ENCODE measurements around the gene PPP1R14C.
A peak's percentile ranks its signal among the peaks of the same experiment; 100 is the strongest.

PPP1R14C gene

DNA sequence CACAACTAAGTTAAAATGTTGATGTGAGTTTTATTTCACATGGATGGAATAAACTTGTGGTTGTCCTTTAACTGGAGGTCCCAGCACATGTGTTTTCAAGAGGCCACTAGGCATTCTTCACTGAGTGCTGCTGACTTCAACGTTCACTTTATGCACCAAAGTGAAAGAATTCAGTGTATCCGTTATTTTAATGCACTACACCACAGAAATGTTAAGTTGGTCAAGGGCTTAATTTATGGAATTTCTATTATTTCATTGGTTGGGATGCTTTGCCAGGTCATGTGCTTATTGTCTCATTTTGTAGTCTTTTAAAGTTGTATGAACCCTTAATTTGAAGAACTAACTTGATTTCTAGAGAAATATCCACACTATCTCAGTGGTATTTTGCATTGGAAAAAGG is 106.4 kb downstream of the PPP1R14C start:
- Mint-ChIP-seq H3K27ac (no peak overlapping the region), H3K4me3 (no peak overlapping the region), H3K4me1 (peaks cover 15% of the 10 kb centered on the region), H3K9me3 (peaks cover 9% of the 10 kb centered on the region), H3K36me3 (no peaks in the 10 kb centered on the region)
- no peak for DNase-seq (ENCODE audit: low spot score in 2 of 2)
- no peak for ATAC-seq

DNA sequence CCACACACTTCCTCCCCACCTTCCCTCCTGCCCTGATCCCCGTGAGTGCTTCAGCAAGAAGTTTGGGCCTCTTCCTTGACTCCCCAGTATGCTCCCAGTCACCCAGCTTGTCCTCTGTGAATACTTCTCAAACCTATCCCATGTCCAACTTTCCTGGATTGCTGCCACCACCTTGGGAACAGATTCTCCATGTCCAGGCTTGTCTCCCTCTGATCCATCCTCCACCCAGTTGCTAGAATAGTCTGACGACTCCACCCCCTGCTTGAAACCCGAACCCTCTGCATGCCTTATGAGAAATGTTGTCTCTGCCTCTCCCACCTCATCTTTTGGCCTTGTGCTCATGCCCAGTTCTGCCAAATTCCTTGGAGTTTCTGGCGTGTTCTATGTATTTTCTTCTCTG is 108.0 kb downstream of the PPP1R14C start:
- H3K36me3 Mint-ChIP-seq: no peaks in the 10 kb centered on the region
- no peak overlapping the region for H3K4me3 Mint-ChIP-seq
- peaks cover 29% of the 10 kb centered on the region for H3K4me1 Mint-ChIP-seq
- H3K9me3 Mint-ChIP-seq: peaks cover 9% of the 10 kb centered on the region
- DNase-seq (ENCODE audit: low spot score in 2 of 2) (no peak), ATAC-seq (no peak)
- H3K27ac Mint-ChIP-seq: no peak overlapping the region

DNA sequence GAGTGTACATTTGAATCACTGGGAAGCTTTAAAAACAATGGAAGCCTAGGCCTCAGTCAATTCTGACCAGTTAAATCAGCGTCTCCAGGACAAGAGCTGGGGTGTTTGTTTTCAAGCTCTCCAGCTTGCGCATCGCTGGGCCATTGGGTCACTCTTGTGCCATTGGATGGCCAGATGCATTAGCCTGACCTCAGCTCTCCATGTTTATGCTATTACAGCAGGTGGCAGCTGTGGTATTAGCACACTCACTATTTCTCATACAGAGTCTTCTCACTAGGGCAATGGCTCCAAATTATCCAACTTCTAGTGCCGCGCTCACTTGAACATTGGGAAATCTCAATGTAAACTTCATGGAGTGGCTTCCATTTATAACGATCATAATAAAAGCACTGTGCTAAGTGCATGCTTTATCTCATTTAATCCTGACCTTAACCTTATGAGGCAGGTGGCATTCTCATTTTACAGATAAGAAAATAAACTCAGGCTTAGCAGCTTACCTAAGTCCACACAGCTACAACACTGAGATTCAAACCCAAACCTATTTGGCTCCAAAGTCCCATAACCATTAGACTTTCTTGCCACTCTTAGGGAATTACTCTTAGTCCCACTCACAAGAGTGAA is 108.8 kb downstream of the PPP1R14C start:
- Mint-ChIP-seq H3K36me3 (no peaks in the 10 kb centered on the region), H3K4me3 (no peak overlapping the region), H3K27ac (no peak overlapping the region), H3K4me1 (peaks cover 37% of the 10 kb centered on the region), H3K9me3 (peaks cover 9% of the 10 kb centered on the region)
- DNase-seq (ENCODE audit: low spot score in 2 of 2) (no peak), ATAC-seq (no peak)

DNA sequence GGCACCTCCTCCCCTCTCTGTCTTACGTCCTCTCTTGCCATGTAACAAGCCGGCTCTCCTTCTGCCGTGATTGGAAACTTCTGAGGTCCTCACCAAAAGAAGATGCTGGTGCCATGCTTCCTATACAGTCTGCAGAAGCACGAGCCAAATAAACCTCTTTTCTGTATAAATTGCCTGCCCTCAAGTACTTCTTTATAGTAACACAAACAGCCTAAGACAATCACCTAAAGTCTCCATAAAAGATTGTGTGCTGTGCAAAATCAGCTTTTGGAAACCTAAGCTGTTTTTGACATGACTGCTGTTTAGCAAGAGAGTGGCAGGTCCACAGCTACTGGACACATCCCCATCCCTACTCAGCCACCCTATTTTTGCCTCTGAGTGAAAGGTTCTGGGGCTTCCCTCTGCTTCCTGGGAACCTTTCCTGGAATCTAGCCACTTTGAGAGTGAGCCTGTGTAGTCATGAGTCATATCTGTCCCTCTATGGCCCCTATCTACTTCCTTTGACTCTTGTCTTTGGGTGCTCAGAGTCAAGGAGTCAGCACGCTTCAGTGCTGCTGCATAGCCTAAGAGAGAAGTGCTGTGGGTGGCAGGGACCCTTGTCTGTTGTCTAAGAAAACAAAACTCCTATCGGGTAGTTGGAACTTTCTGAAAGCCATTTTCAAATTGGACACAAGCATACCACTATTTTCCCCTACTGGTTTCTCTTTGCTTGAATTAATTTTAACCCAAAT is 110.0 kb downstream of the PPP1R14C start:
- peak; percentile 82 for ATAC-seq
- no peaks in the 10 kb centered on the region for H3K36me3 Mint-ChIP-seq
- no peak overlapping the region for H3K4me3 Mint-ChIP-seq
- H3K4me1 Mint-ChIP-seq: peaks cover 38% of the 10 kb centered on the region
- no peak overlapping the region for H3K27ac Mint-ChIP-seq
- DNase-seq (ENCODE audit: low spot score in 2 of 2): peak in 1 of 2 donors; percentile 57
- peaks cover 9% of the 10 kb centered on the region for H3K9me3 Mint-ChIP-seq

DNA sequence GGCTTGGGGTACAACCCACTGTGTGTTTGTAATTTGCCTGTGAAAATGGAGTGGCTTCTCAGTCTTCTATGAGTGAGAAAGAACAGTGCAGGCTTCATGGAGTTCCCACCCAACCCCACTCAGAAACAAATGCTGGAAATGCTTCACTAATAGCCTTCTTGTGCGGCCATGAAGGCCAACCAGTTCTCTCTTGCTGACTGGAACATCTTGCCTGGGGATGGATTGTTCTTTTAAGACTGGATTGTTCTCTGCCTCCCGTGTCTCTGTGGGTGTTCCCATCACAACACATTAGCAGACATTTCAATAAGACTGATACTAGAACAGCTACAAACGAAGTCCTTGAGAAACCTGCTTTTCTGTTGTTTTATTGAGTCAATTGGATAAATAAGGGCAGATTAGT is 110.6 kb downstream of the PPP1R14C start:
- Mint-ChIP-seq H3K4me3 (no peak overlapping the region), H3K36me3 (no peaks in the 10 kb centered on the region), H3K9me3 (peaks cover 4% of the 10 kb centered on the region), H3K4me1 (peaks cover 38% of the 10 kb centered on the region), H3K27ac (no peak overlapping the region)
- DNase-seq (ENCODE audit: low spot score in 2 of 2) (no peak), ATAC-seq (no peak)

DNA sequence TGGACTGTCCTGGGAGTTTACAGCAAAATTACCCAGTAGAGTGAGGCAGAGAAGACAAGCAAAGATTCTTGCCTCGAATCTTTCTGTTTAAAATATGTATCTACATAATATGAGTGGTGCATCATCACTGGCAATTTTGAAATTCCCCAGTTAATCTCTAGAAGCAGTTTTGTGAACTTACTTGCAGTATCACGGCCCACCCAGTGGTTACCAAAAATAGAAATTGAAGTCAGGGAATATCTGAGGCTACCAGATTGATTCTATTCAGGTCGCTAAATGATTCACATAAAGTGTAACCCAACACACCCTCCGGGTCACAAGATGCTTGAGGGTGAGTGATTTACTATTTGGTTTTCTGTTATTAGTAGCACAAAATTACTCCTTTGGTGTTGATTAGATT is 111.9 kb downstream of the PPP1R14C start:
- Mint-ChIP-seq H3K4me1 (peaks cover 38% of the 10 kb centered on the region), H3K9me3 (no peaks in the 10 kb centered on the region), H3K27ac (no peak overlapping the region), H3K36me3 (no peaks in the 10 kb centered on the region), H3K4me3 (no peak overlapping the region)
- DNase-seq (ENCODE audit: low spot score in 2 of 2): no peak
- peak; percentile 86 for ATAC-seq

DNA sequence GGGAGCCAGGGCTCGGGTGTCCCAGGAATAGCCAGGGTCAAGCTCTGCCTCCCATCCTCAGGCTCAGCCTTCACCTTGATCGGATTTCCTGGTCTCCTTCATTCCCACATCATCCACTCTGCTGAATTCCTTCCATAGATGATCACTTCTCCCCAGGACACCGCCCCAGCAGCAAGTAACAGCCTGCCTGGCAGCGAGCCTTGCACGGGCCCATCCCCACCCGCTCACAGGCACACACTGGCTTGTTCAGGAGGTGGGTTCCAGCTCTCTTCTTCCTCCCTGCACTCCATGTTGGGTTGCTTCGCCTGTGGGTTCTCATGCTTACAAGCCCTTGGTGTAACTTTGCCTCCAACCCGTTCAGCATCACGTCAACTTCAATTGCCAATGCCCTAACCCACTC is 113.0 kb downstream of the PPP1R14C start:
- ATAC-seq (no peak), DNase-seq (ENCODE audit: low spot score in 2 of 2) (no peak)
- H3K36me3 Mint-ChIP-seq: no peaks in the 10 kb centered on the region
- H3K27ac Mint-ChIP-seq: no peak overlapping the region
- no peak overlapping the region for H3K4me3 Mint-ChIP-seq
- peaks cover 38% of the 10 kb centered on the region for H3K4me1 Mint-ChIP-seq
- H3K9me3 Mint-ChIP-seq: no peaks in the 10 kb centered on the region

DNA sequence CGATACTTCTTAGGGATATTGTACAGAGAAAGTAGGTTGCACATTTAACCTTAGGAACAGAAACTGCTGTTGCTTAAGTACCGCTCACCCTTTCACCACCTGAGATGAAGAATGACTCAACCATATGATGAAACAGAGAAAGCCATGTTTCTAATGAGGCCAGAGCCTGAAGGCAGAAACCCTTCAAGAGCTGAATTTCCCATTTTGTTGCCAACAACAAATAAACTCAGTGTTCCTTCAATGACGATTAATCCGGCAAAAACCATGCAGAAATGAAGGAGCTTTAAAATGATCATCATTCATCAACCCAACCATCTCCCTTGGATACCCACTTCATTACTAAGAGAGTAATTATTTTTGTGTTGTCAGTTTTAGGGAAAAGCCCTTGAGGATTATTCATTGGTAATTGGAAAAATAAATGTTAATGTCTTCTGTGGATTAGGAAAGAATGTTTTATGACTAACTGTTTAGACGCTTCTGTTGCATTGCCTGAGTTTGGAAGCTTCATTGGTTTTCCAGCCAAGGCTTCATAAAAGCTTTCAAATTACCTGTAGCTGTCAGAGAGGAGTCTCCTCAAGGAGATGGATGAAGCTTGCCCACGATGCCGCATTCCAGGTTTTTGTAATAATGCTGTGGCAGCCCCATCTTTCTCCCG is 113.9 kb downstream of the PPP1R14C start:
- Mint-ChIP-seq H3K9me3 (no peaks in the 10 kb centered on the region), H3K36me3 (no peaks in the 10 kb centered on the region), H3K4me1 (peaks cover 38% of the 10 kb centered on the region), H3K4me3 (no peak overlapping the region), H3K27ac (no peak overlapping the region)
- ATAC-seq: peak; percentile 66
- no peak for DNase-seq (ENCODE audit: low spot score in 2 of 2)

DNA sequence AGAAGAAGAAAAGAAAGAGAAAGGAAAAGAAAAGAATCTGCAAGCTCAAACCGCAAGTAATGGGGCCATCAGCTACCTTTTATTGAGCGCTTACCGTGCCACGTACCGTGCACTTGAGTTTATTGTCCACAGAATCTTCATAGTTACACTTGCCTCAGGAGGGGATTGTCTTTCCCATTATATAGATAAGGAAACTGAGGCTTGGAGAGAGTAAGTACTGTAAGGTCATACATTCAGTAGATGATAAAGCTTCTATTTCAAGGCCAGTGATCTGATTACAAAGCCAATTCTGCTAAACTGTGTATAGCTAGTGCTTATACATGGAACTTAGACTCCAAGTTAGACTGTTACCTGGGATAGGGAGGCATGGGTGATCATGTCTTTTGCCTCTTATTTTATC is 115.5 kb downstream of the PPP1R14C start:
- H3K27ac Mint-ChIP-seq: no peak overlapping the region
- H3K9me3 Mint-ChIP-seq: no peaks in the 10 kb centered on the region
- no peak for ATAC-seq
- no peaks in the 10 kb centered on the region for H3K36me3 Mint-ChIP-seq
- no peak overlapping the region for H3K4me3 Mint-ChIP-seq
- no peak for DNase-seq (ENCODE audit: low spot score in 2 of 2)
- peaks cover 33% of the 10 kb centered on the region for H3K4me1 Mint-ChIP-seq

DNA sequence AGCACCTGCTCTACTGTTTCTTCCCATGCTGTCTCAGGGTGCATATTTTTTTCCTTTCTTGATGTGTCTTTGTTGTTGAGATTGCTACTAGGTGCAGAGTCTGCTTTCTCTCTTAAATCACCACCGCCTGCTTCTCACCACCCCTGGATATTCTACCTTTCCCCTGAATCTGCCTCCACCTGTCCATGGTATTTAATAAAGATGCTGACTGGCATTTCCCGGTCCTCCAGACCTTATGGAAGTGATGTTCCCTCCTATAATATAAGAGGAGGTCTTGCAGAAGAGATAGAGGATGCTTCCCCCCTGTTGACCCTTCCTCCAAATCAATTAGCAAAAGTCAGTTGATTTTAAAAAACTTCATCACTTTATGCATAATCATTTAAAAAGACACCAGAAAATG is 118.1 kb downstream of the PPP1R14C start:
- Mint-ChIP-seq H3K27ac (no peak overlapping the region), H3K36me3 (no peaks in the 10 kb centered on the region), H3K4me1 (peaks cover 22% of the 10 kb centered on the region), H3K9me3 (no peaks in the 10 kb centered on the region), H3K4me3 (no peak overlapping the region)
- no peak for DNase-seq (ENCODE audit: low spot score in 2 of 2)
- no peak for ATAC-seq

DNA sequence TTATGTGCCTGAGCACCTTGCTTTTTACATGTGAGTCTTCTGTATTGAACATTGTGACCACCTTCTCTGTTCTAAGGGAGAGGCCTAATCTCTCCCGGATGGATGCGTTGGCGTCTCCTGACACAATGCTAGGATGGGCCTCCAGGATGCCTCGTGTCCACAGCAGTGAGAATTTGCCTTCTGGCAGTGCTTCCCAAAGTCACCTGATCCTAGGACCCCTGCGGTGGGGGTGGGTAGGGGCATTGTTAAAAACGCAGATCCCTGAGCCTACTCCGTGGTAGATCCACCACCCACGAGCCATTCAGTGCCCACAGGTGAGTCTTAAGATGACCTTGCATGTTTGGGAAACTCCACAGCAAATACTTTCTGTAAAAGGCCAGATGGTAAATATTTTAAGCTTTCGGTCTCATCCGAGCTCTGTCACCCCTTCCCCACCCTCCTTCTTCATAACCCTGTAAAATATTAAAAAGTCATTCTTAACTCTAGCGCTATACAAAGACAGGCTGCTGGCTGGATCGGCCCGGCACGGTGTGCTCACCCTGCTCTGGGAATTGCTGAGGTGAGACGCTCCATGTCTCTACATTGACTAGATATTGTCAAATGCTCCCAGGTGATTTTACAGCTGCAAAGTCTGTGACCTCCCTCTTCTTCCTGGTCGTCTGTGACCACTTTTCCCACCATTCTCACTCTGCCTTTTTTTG is 119.3 kb downstream of the PPP1R14C start:
- H3K9me3 Mint-ChIP-seq: no peaks in the 10 kb centered on the region
- no peaks in the 10 kb centered on the region for H3K36me3 Mint-ChIP-seq
- H3K4me1 Mint-ChIP-seq: peaks cover 14% of the 10 kb centered on the region
- DNase-seq (ENCODE audit: low spot score in 2 of 2) (no peak), ATAC-seq (no peak)
- no peak overlapping the region for H3K27ac Mint-ChIP-seq
- no peak overlapping the region for H3K4me3 Mint-ChIP-seq

DNA sequence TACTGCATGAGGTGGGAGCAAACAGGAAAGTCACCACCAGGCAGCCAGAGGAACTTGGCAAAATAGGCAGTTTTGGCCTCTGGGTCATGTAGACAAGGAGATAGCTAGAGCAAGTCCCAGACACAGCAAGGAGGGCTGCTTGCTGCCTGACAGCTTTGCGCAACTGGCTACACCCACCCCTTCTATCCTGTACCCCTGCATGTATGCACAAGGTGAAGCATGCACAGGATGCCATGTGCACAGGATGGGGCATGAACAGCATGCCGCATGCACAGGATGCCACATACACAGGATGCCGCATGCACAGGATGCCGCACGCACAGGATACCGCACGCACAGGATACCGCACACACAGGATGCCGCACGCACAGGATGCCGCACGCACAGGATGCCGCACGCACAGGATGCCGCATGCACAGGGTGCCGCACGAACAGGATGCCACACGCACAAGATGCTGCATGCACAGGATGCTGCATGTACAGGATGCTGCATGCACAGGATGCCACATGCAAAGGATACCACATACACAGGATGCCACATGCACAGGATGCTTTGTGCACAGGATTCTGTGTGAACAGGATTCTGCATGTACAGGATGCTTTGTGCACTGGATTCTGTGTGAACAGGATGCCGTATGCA is 121.0 kb downstream of the PPP1R14C start:
- Mint-ChIP-seq H3K9me3 (no peaks in the 10 kb centered on the region), H3K4me1 (peaks cover 14% of the 10 kb centered on the region), H3K36me3 (no peaks in the 10 kb centered on the region), H3K27ac (no peak overlapping the region), H3K4me3 (no peak overlapping the region)
- peak; percentile 52 for ATAC-seq
- DNase-seq (ENCODE audit: low spot score in 2 of 2): peak in 1 of 2 donors; percentile 58

DNA sequence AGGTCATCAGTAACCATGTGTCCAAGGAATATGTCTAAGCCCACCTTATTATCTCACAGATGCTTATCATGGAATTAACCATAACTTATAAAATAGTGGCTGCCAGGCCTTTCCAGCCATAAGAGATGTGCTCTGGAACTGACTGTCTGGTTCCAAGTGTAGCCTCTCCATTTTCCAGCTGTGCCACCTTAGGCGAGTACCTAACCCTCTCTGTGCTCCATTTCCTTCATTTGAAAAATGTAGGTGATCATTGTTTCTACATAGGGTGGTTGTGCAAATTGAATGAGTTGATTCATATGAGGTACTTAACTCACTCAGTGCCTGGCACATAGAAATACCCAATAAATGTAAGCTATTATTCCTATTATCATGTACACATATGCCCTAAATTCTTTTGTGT is 123.5 kb downstream of the PPP1R14C start:
- H3K4me3 Mint-ChIP-seq: no peak overlapping the region
- DNase-seq (ENCODE audit: low spot score in 2 of 2) (no peak), ATAC-seq (no peak)
- no peak overlapping the region for H3K27ac Mint-ChIP-seq
- peaks cover 22% of the 10 kb centered on the region for H3K4me1 Mint-ChIP-seq
- no peaks in the 10 kb centered on the region for H3K36me3 Mint-ChIP-seq
- H3K9me3 Mint-ChIP-seq: no peaks in the 10 kb centered on the region

DNA sequence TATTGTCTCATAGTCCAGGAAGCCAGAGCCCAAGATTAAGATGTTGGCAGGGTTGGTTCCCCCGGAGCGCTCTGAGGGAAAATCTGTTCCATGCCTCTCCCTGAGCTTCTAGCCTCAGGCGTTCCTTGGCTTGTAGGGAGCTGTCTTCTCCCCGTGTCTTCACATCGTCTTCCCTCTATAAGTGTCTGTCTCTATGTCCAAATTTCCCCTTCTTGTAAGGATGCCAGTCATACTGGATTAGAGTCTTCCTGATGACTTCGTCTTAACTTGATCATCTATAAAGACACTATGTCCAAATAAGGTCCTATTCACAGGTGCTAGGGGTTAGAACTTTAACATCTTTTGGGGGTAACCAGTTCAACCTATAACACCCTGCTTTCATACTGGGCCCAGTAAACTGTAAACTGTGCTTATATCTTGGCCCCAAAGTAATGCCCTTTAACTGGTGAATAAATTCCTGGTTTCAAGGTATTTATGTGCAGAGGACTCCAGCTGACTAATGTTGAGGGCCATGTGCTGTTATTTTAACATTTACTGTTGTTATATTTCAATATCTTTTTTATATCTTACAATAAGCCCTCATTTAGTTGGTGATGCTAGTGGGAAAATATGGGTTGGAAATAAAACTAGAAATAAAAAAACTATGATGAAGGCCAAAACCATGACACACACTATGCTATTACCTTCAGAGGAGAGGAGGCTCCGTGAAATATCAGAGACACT is 124.3 kb downstream of the PPP1R14C start:
- no peak for ATAC-seq
- no peak overlapping the region for H3K4me3 Mint-ChIP-seq
- H3K9me3 Mint-ChIP-seq: no peaks in the 10 kb centered on the region
- H3K27ac Mint-ChIP-seq: no peak overlapping the region
- H3K36me3 Mint-ChIP-seq: no peaks in the 10 kb centered on the region
- no peak for DNase-seq (ENCODE audit: low spot score in 2 of 2)
- H3K4me1 Mint-ChIP-seq: peaks cover 22% of the 10 kb centered on the region

All from stimulated activated effector memory CD8-positive, alpha-beta T cell treated with anti-CD3 and anti-CD28 coated beads, Interleukin-12 subunit alpha, Interleukin-12 subunit beta, amount 100 ng/mL, for 72 hours (primary cell).